Eye (tissue), 1 donor: Measurements from ENCODE around the gene PPIL6.

Source experiments
- DNase-seq: peaks from one replicate; pipeline ENCODE4 v3.0.0-alpha.2; 2015

The PPIL6 gene

GRCh38 chr6:109449064-109449794 lies 8.8 kb upstream of the PPIL6 start:
- DNase-seq, result no peak

GRCh38 chr6:109448615-109449014 lies 8.2 kb upstream of the PPIL6 start:
- DNase-seq, result no peak

- DNase-seq, result no peak
Observed at GRCh38 chr6:109447878-109448555, 7.6 kb upstream of the PPIL6 start.

- no peak for DNase-seq
Observed at GRCh38 chr6:109447087-109447486, 6.7 kb upstream of the PPIL6 start.

- DNase-seq, result no peak
Observed at GRCh38 chr6:109446541-109446940, 6.1 kb upstream of the PPIL6 start.

- no peak for DNase-seq
Observed at GRCh38 chr6:109446072-109446471, 5.6 kb upstream of the PPIL6 start.

- DNase-seq, result no peak
Observed at GRCh38 chr6:109445382-109445781, 5.0 kb upstream of the PPIL6 start.

GRCh38 chr6:109443425-109443950 lies 3.1 kb upstream of the PPIL6 start:
- no peak for DNase-seq

- no peak for DNase-seq
Observed at GRCh38 chr6:109442393-109442924, 2.0 kb upstream of the PPIL6 start.

GRCh38 chr6:109441069-109441816 lies 815 bp upstream of the PPIL6 start:
- peak; percentile 74 for DNase-seq

- DNase-seq, result no peak
Observed at GRCh38 chr6:109436041-109436440, 4.4 kb downstream of the PPIL6 start.

GRCh38 chr6:109434456-109434855 lies 6.0 kb downstream of the PPIL6 start:
- DNase-seq, result no peak

- DNase-seq, result no peak
Observed at GRCh38 chr6:109429496-109429895, 10.9 kb downstream of the PPIL6 start.

- no peak for DNase-seq
Observed at GRCh38 chr6:109428889-109429477, 11.4 kb downstream of the PPIL6 start.

GRCh38 chr6:109424946-109425345 lies 15.5 kb downstream of the PPIL6 start:
- DNase-seq, result no peak

GRCh38 chr6:109421184-109421583 lies 19.2 kb downstream of the PPIL6 start:
- no peak for DNase-seq

- DNase-seq, result no peak
Observed at GRCh38 chr6:109420751-109421150, 19.7 kb downstream of the PPIL6 start.

GRCh38 chr6:109417646-109418045 lies 22.8 kb downstream of the PPIL6 start:
- DNase-seq, result no peak

GRCh38 chr6:109411034-109411433 lies 29.4 kb downstream of the PPIL6 start:
- no peak for DNase-seq

- no peak for DNase-seq
Observed at GRCh38 chr6:109406196-109406595, 34.2 kb downstream of the PPIL6 start.

- DNase-seq, result no peak
Observed at GRCh38 chr6:109397020-109397419, 43.4 kb downstream of the PPIL6 start.

- DNase-seq, result no peak
Observed at GRCh38 chr6:109396046-109396718, 44.2 kb downstream of the PPIL6 start.
